Lower leg skin (tissue), 4 donors: ENCODE results near the gene FBLN1. TPM values are rescaled to one million over a fixed set of nuclear protein-coding genes. Genes with fewer than 3 reads are reported as not detected.
A peak's percentile ranks its signal among the peaks of the same experiment; 100 is the strongest.
"Not testable (repeated sequence)": the region's sequence is repeated elsewhere in the genome, so short reads cannot be mapped to it uniquely, and the experiment has no call there.

Experiments used
- DNase-seq, 2 donors: peaks; one replicate each; pipeline ENCODE4 v3.0.0-alpha.2; 2019; ENCODE audit warnings: low spot score in 2 of 2
- H3K4me3 ChIP-seq: fragments of 200-600 bp; sonication (generic); 2 replicates; pipeline ENCODE4 v1.5.1; 2017; ENCODE audit warnings: mild to moderate bottlenecking, low read depth; ENCODE audit not compliant: poor library complexity, severe bottlenecking
- POLR2A ChIP-seq, 2 donors: fragments of 450-650 bp; IDR thresholded peaks; one replicate each; pipeline ENCODE4 v1.6.1; 2016 to 2017; ENCODE audit warnings: antibody characterized with exemption in 2 of 2, mild to moderate bottlenecking in 1 of 2, moderate library complexity in 1 of 2
- WGBS, 2 donors: methylation state at CpG; one replicate each; pipeline ENCODE4 v1.1.5; 2018; 5-methylcytosine and 5-hydroxymethylcytosine counted together
- intact Hi-C: fragments of 100-400 bp; cut with DNase I; formaldehyde crosslinking; loops from one replicate; pipeline ENCODE4 v1.15.0; 2023; ENCODE audit warnings: low total_unique reads
- total RNA-seq, 4 donors: library from RNA; depleted of rRNA; stranded (reverse); fragments of >200 nt; gene quantifications; one replicate each; pipeline ENCODE4 v1.1.0, GENCODE V29; 2016
- TF ChIP-seq, protein P1 (sequence below), 3 donors: fragments of 450-650 bp; IDR thresholded peaks; one replicate each; pipeline ENCODE4 v1.5.1; 2016; ENCODE audit warnings: antibody characterized with exemption in 3 of 3, mild to moderate bottlenecking in 3 of 3, moderate library complexity in 2 of 3

FBLN1 gene
- total RNA-seq, 4 donors from 2014 or later = 114 to 414 (median 163) TPM

DNA sequence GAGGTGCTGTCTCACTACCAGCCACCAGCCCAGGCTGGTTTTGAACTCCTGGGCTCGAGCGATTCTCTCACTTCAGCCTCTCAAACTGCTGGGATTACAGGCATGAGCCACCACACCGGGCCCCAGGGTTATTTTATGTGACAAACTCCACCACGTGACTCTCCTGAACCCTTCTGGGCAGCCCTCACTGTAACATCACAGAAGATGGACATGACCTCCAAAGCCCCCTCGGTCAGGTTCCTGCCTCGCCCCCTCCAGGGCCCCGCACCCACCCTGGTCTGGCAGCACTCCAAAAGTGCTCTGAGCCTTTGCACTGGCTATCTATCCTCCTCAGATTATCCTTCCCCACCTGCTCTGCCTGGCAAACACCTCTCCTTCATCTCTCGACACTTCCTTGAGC lies 45.9 kb upstream of the FBLN1 start:
- no peak for DNase-seq
- TF ChIP-seq, protein P1, sequence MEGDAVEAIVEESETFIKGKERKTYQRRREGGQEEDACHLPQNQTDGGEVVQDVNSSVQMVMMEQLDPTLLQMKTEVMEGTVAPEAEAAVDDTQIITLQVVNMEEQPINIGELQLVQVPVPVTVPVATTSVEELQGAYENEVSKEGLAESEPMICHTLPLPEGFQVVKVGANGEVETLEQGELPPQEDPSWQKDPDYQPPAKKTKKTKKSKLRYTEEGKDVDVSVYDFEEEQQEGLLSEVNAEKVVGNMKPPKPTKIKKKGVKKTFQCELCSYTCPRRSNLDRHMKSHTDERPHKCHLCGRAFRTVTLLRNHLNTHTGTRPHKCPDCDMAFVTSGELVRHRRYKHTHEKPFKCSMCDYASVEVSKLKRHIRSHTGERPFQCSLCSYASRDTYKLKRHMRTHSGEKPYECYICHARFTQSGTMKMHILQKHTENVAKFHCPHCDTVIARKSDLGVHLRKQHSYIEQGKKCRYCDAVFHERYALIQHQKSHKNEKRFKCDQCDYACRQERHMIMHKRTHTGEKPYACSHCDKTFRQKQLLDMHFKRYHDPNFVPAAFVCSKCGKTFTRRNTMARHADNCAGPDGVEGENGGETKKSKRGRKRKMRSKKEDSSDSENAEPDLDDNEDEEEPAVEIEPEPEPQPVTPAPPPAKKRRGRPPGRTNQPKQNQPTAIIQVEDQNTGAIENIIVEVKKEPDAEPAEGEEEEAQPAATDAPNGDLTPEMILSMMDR (IDR thresholded peaks at IDR 0.05) = no peak
- no peak for TF ChIP-seq POLR2A (IDR thresholded peaks at IDR 0.05)
- intact Hi-C loops = no loop called here
- H3K4me3 ChIP-seq = no peak overlapping the region
- 90 to 92% methylated on average over 8 of the region's 8 CpGs for WGBS, 2 donors

- intact Hi-C loops = no loop called here
- TF ChIP-seq, protein P1 (IDR thresholded peaks at IDR 0.05) = no peak
- TF ChIP-seq POLR2A (IDR thresholded peaks at IDR 0.05) = no peak
- H3K4me3 ChIP-seq = no peak overlapping the region
- DNase-seq = no peak
- WGBS, 2 donors = 94 to 98% methylated on average over 13 of the region's 13 CpGs
Observed at GRCh38 chr22:45458532-45458931, 44.2 kb upstream of the FBLN1 start.

GRCh38 chr22:45459235-45459634 lies 43.4 kb upstream of the FBLN1 start:
- TF ChIP-seq, protein P1 (IDR thresholded peaks at IDR 0.05) = no peak
- TF ChIP-seq POLR2A (IDR thresholded peaks at IDR 0.05) = no peak
- DNase-seq = no peak
- no peak overlapping the region for H3K4me3 ChIP-seq
- intact Hi-C loops = no loop called here
- 82% methylated on average over 8 of the region's 8 CpGs for WGBS, 2 donors

DNA sequence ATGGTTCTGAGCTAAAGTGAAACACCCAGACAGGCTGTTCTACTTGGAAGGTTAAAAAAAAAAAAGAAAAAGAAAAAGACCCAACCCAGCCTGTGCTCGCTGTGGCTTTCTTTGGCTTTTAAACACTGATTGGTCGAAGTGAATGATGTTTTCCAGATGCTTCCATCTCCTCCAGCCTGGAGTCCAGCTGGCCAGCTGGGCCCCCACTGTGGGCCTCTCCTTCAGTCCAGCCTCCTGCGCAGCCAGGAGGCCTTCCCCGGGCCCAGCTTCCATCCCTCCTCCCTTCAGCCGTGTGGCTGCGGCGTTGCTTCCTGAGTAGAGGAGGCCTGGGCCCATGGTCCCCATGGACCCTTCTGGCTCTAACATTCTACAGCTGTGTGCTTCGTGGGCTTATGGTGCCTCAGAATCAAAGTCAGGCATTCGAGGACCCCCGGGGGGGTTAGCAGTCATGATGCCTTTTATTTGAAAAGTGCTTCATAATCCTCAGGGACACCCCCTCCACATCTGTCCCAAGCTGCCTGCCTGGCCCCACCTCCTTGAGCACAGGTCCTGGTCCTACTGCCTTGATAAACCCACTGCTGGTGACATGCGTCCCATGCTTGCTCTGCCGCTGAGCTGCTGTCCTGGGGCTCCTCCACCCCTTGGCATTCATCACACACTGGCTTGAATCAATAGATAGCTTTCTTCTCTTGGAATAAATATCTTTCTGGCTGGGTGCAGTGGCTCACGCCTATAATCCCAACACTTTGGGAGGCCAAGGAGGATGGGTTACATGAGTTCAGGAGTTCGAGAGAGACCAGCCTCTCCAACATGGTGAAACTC lies 42.2 kb upstream of the FBLN1 start:
- no peak for TF ChIP-seq POLR2A (IDR thresholded peaks at IDR 0.05)
- TF ChIP-seq, protein P1 (IDR thresholded peaks at IDR 0.05) = no peak
- DNase-seq = peak in 1 of 2 donors; percentile 55
- intact Hi-C loops = no loop called here
- no peak overlapping the region for H3K4me3 ChIP-seq
- WGBS, 2 donors = 41 to 48% methylated on average over 14 of the region's 14 CpGs

GRCh38 chr22:45462034-45462655 lies 40.5 kb upstream of the FBLN1 start:
- TF ChIP-seq POLR2A (IDR thresholded peaks at IDR 0.05) = no peak
- TF ChIP-seq, protein P1 (IDR thresholded peaks at IDR 0.05) = no peak
- H3K4me3 ChIP-seq = no peak overlapping the region
- DNase-seq = no peak
- WGBS, 2 donors = 78 to 89% methylated on average over 6 of the region's 6 CpGs
- intact Hi-C loops = no loop called here

DNA sequence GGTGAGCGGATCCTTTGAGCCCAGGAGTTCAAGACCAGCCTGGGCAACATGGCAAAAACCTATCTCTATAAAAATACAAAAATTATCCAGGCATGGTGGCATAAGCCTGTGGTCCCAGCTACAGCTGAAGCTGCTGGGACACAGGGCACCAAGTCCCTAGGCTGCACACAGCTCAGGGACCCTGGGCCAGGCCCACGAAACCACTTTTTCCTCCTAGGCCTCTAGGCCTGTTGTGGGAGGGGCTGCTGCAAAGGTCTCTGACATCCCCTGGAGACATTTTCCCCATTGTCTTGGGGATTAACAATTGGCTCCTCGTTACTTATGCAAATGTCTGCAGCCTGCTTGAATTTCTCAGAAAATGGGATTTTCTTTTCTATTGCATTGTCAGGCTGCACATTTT lies 39.0 kb upstream of the FBLN1 start:
- 94 to 95% methylated on average over 3 of the region's 3 CpGs for WGBS, 2 donors
- H3K4me3 ChIP-seq, DNase-seq, intact Hi-C loops: not testable (repeated sequence)
